ENCODE results near the gene TBC1D2. TPM values are rescaled to one million over a fixed set of nuclear protein-coding genes. Genes with fewer than 3 reads are reported as not detected.

The TBC1D2 gene
- total and polyA plus RNA-seq, 10 of the 15 experiments (the other 5 are each of a cell fraction or from before 2014, with no cell fraction given), result 0.04 to 1.6 (median 1.1) TPM

GRCh38 chr9:98263482-98264357 lies 8.3 kb upstream of the TBC1D2 start (continued):
- no peak for TF ChIP-seq NFIC (IDR thresholded peaks at IDR 0.05; ENCODE audit: low read depth, low read length)
- no peak for TF ChIP-seq STAT3 (IDR thresholded peaks at IDR 0.05; ENCODE audit: low read depth, low read length)
- no peak for TF ChIP-seq SP1 (IDR thresholded peaks at IDR 0.05; ENCODE audit: low read depth, low read length)
- TF ChIP-seq IKZF1 (conservative IDR thresholded peaks at IDR 0.05), result no peak
- TF ChIP-seq RELA (IDR thresholded peaks at IDR 0.05; ENCODE audit: borderline replicate concordance, partially characterized antibody), result peak; percentile 37
- TF ChIP-seq SUZ12 (IDR thresholded peaks at IDR 0.05; ENCODE audit: unreplicated experiment), result no peak
- no peak for TF ChIP-seq ETV6 (conservative IDR thresholded peaks at IDR 0.05 in 1 of 2, IDR thresholded peaks at IDR 0.05 in 1 of 2; ENCODE audit: borderline replicate concordance in 1 of 2, low read depth in 1 of 2)
- no peak for TF ChIP-seq ZZZ3 (IDR thresholded peaks at IDR 0.05; ENCODE audit: control insufficient read depth, insufficient read length, low read depth)
- peak; percentile 55; the same call in 1 of the 2 replicates for TF ChIP-seq YY1 (IDR thresholded peaks at IDR 0.05; ENCODE audit: low read depth, low read length)
- TF ChIP-seq, protein P1, sequence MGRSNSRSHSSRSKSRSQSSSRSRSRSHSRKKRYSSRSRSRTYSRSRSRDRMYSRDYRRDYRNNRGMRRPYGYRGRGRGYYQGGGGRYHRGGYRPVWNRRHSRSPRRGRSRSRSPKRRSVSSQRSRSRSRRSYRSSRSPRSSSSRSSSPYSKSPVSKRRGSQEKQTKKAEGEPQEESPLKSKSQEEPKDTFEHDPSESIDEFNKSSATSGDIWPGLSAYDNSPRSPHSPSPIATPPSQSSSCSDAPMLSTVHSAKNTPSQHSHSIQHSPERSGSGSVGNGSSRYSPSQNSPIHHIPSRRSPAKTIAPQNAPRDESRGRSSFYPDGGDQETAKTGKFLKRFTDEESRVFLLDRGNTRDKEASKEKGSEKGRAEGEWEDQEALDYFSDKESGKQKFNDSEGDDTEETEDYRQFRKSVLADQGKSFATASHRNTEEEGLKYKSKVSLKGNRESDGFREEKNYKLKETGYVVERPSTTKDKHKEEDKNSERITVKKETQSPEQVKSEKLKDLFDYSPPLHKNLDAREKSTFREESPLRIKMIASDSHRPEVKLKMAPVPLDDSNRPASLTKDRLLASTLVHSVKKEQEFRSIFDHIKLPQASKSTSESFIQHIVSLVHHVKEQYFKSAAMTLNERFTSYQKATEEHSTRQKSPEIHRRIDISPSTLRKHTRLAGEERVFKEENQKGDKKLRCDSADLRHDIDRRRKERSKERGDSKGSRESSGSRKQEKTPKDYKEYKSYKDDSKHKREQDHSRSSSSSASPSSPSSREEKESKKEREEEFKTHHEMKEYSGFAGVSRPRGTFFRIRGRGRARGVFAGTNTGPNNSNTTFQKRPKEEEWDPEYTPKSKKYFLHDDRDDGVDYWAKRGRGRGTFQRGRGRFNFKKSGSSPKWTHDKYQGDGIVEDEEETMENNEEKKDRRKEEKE (IDR thresholded peaks at IDR 0.05), result no peak
- no peak for TF ChIP-seq HDGF (IDR thresholded peaks at IDR 0.05)
- no peak for TF ChIP-seq MEF2B (IDR thresholded peaks at IDR 0.05; ENCODE audit: partially characterized antibody, poor library complexity, severe bottlenecking)
- peak; percentile 91 to 95 (median 93) for TF ChIP-seq CTCF (IDR thresholded peaks at IDR 0.05 in 2 of 3, conservative IDR thresholded peaks at IDR 0.05 in 1 of 3; ENCODE audit: control insufficient read depth in 2 of 3, extremely low read depth in 1 of 3, insufficient read depth in 1 of 3, low read depth in 3 of 3, low read length in 3 of 3)
- TF ChIP-seq ESRRA (IDR thresholded peaks at IDR 0.05; ENCODE audit: low read length), result no peak
- no peak for TF ChIP-seq NR2C1 (IDR thresholded peaks at IDR 0.05)
- TF ChIP-seq PKNOX1 (IDR thresholded peaks at IDR 0.05), result no peak
- TF ChIP-seq ZNF217 (IDR thresholded peaks at IDR 0.05), result no peak
- no peak for TF ChIP-seq ZBED1 (IDR thresholded peaks at IDR 0.05; ENCODE audit: borderline replicate concordance)
- TF ChIP-seq EZH2 (IDR thresholded peaks at IDR 0.05; ENCODE audit: borderline replicate concordance, control insufficient read depth, low read depth, low read length), result no peak
- TF ChIP-seq, protein P2, sequence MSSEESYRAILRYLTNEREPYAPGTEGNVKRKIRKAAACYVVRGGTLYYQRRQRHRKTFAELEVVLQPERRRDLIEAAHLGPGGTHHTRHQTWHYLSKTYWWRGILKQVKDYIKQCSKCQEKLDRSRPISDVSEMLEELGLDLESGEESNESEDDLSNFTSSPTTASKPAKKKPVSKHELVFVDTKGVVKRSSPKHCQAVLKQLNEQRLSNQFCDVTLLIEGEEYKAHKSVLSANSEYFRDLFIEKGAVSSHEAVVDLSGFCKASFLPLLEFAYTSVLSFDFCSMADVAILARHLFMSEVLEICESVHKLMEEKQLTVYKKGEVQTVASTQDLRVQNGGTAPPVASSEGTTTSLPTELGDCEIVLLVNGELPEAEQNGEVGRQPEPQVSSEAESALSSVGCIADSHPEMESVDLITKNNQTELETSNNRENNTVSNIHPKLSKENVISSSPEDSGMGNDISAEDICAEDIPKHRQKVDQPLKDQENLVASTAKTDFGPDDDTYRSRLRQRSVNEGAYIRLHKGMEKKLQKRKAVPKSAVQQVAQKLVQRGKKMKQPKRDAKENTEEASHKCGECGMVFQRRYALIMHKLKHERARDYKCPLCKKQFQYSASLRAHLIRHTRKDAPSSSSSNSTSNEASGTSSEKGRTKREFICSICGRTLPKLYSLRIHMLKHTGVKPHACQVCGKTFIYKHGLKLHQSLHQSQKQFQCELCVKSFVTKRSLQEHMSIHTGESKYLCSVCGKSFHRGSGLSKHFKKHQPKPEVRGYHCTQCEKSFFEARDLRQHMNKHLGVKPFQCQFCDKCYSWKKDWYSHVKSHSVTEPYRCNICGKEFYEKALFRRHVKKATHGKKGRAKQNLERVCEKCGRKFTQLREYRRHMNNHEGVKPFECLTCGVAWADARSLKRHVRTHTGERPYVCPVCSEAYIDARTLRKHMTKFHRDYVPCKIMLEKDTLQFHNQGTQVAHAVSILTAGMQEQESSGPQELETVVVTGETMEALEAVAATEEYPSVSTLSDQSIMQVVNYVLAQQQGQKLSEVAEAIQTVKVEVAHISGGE (CRISPR knock-in tag; IDR thresholded peaks at IDR 0.05), result no peak
- TF ChIP-seq YBX1 (IDR thresholded peaks at IDR 0.05), result no peak
